ENCODE data around the gene PADI1. TPM values are rescaled to one million over a fixed set of nuclear protein-coding genes. Genes with fewer than 3 reads are reported as not detected.

Gene PADI1
- total RNA-seq, 1 experiment from 2014 or later: 0.24 TPM

GRCh38 chr1:17212487-17213121 is 7.7 kb downstream of the PADI1 start:
- no peak overlapping the region for H3K56ac ChIP-seq (ENCODE audit: insufficient read length, low read depth, low read length)
- H2BK20ac ChIP-seq (ENCODE audit: low read depth, low read length, poor library complexity, severe bottlenecking): no peak overlapping the region
- H3K14ac ChIP-seq (ENCODE audit: insufficient read depth, low read length): no peak overlapping the region
- Mint-ChIP-seq H3K4me1 (peaks cover 37 to 48% of the 10 kb centered on the region in 2 experiments), H3K9me3 (no peaks in the 10 kb centered on the region), H3K4me3 (no peak overlapping the region), H3K36me3 (ENCODE audit: insufficient read depth in 1 of 3, low read depth in 3 of 3) (no peaks in the 10 kb centered on the region), H3K27me3 (ENCODE audit: low read depth) (peaks cover 6% of the 10 kb centered on the region), H3K27ac (peak overlapping the region in 2 of 3 experiments; percentile 10 to 36; a peak in 2 of 7 replicates)
- no peak overlapping the region for H3K4ac ChIP-seq (ENCODE audit: low read depth, low read length)
- H3K79me2 ChIP-seq (ENCODE audit: insufficient read depth, low read length): no peaks in the 10 kb centered on the region
- H2BK5ac ChIP-seq (ENCODE audit: insufficient read length, low read length): no peak overlapping the region
- no peaks in the 10 kb centered on the region; the same call in 1 of the 2 replicates for H3K4me1 ChIP-seq (ENCODE audit: insufficient read depth, low read length)
- no peaks in the 10 kb centered on the region for H3K27me3 ChIP-seq (ENCODE audit: insufficient read depth, low read length)
- H2BK12ac ChIP-seq (ENCODE audit: insufficient read length, low read depth, low read length): no peak overlapping the region
- H4K20me1 ChIP-seq (ENCODE audit: control insufficient read depth, insufficient read depth, insufficient read length): no peaks in the 10 kb centered on the region
- H2BK120ac ChIP-seq (ENCODE audit: low read depth, low read length, poor library complexity, severe bottlenecking): no peak overlapping the region
- H4K5ac ChIP-seq (ENCODE audit: insufficient read length, low read depth, low read length): no peak overlapping the region
- no peak for TF ChIP-seq CTCF (conservative IDR thresholded peaks at IDR 0.05)
- no CpG with 5 or more reads among the region's 13 CpGs for WGBS (ENCODE audit: extremely low coverage, insufficient read length, low lambda C conversion rate)
- no peak overlapping the region for H3K4me2 ChIP-seq (ENCODE audit: insufficient read depth, insufficient read length, low read length)
- no peak overlapping the region for H2AK5ac ChIP-seq (ENCODE audit: insufficient read length, low read length)
- no peak overlapping the region for H3K27ac ChIP-seq (ENCODE audit: insufficient read length, low read depth, low read length)
- H4K8ac ChIP-seq (replicated peaks; ENCODE audit: insufficient read length, low read depth, low read length): no peak overlapping the region
- no peak overlapping the region for H3K23ac ChIP-seq (ENCODE audit: insufficient read length, low read depth, low read length)
- H2BK15ac ChIP-seq (ENCODE audit: low read depth, low read length): no peak overlapping the region
- no peak overlapping the region for H4K91ac ChIP-seq (ENCODE audit: insufficient read length, low read depth, low read length)
- no peak overlapping the region for H3K18ac ChIP-seq (ENCODE audit: insufficient read length, low read depth, low read length)
- H2AFZ ChIP-seq (ENCODE audit: low read length): no peak overlapping the region
- no peak overlapping the region for H3T11ph ChIP-seq (ENCODE audit: low read length)
- no peak overlapping the region for H3K9ac ChIP-seq (ENCODE audit: extremely low read depth, insufficient read length, low read length)
- no peaks in the 10 kb centered on the region for H3K23me2 ChIP-seq (ENCODE audit: insufficient read length, low read depth, low read length, poor library complexity, severe bottlenecking)
- no peak for DNase-seq
- H3K9me3 ChIP-seq (ENCODE audit: control insufficient read depth, low read depth, low read length): no peaks in the 10 kb centered on the region
- H3K79me1 ChIP-seq (ENCODE audit: insufficient read depth, low read depth, low read length, poor library complexity, severe bottlenecking): no peaks in the 10 kb centered on the region

All from H9 (cell line).